K562 (cell line): Measurements from ENCODE around the gene FBXO36.

Experiments
- JUND ChIP-seq, 2 experiments: IDR thresholded peaks; 2 replicates in 1 of 2; 3 replicates in 1 of 2; pipeline ENCODE4 v1.6.1; 2011; ENCODE audit warnings: borderline replicate concordance in 2 of 2, low read depth in 2 of 2, low read length in 2 of 2, improper control_type of control experiment in 1 of 2, missing biosample characterization in 1 of 2, missing genetic modification characterization in 1 of 2, missing genetic modification reagents in 1 of 2
- KDM4B ChIP-seq, 2 experiments: fragments of 450-650 bp in 1 of 2; sonication (generic) in 1 of 2; IDR thresholded peaks; 2 replicates each; pipeline ENCODE4 v1.6.1; 2016 to 2017; ENCODE audit warnings: borderline replicate concordance in 2 of 2, antibody characterized with exemption in 1 of 2, low read depth in 1 of 2, mild to moderate bottlenecking in 1 of 2
- NFATC3 ChIP-seq: fragments of 450-650 bp; IDR thresholded peaks from 2 replicates; pipeline ENCODE4 v1.6.1; 2017; ENCODE audit warnings: mild to moderate bottlenecking
- NFIC ChIP-seq: fragments of 450-650 bp; IDR thresholded peaks from 2 replicates; pipeline ENCODE4 v1.6.1; 2017; ENCODE audit warnings: mild to moderate bottlenecking, inconsistent platforms
- SIRT6 ChIP-seq: IDR thresholded peaks from one replicate; pipeline ENCODE4 v1.6.1; 2012; ENCODE audit warnings: low read depth, mild to moderate bottlenecking, control low read depth, inconsistent platforms, low read length, moderate library complexity
- SP1 ChIP-seq: sonication (generic); formaldehyde crosslinking; IDR thresholded peaks from 2 replicates; pipeline ENCODE4 v1.8.1; 2022; ENCODE audit warnings: mild to moderate bottlenecking, missing genetic modification reagents
- SP2 ChIP-seq: IDR thresholded peaks from 2 replicates; pipeline ENCODE4 v1.6.1; 2011; ENCODE audit warnings: mild to moderate bottlenecking, low read depth, low read length, moderate library complexity; ENCODE audit not compliant: poor library complexity, severe bottlenecking; ENCODE audit errors: extremely low read depth
- ZKSCAN1 ChIP-seq: fragments of 150-350 bp; IDR thresholded peaks from 2 replicates; pipeline ENCODE4 v1.6.1; 2016; ENCODE audit warnings: low read depth, low read length
- TF ChIP-seq, protein P1 (sequence below), 3 experiments: IDR thresholded peaks in 2 of 3; conservative IDR thresholded peaks in 1 of 3; 2 replicates each; pipeline ENCODE4 v1.5.1; 2011 to 2012; ENCODE audit warnings: low read length in 3 of 3, mild to moderate bottlenecking in 3 of 3, control low read depth in 2 of 3, improper control_type of control experiment in 1 of 3, inconsistent platforms in 1 of 3, low read depth in 1 of 3, mixed read lengths in 1 of 3, moderate library complexity in 1 of 3; ENCODE audit not compliant: insufficient read depth in 2 of 3
- TF ChIP-seq, protein P2 (sequence below): sonication (generic); formaldehyde crosslinking; IDR thresholded peaks from 2 replicates; pipeline ENCODE4 v1.5.0; 2020; ENCODE audit warnings: missing genetic modification reagents

DNA sequence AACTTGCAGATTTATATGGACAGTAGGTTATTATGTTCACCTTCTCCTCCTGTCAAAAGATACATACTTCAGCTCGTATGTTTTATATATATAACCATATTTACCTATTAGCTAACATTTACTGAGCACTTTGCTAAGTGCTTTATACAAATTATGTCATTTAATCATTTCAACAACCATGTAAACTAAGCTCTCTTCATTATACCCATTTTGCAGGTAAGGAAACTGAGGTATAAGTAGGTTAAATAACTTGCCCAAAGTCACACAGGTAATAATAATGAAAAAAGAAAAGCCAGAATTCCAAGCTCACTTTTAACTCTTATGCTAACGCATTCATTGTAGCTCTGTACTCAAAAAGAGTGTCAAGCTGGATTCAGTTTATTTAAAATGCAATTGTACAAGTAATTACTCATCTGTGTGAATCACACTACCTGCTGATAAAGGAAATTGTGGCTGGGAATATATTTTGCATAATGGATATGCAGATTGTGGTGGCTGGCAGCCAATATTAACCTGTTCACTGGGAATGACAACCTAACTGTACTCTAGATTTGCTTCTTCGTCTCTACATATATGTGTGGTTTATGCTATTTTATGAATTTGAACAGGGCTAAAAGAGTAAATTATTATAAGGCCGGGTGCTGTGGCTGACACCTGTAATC is 125.8 kb downstream of the FBXO36 start:
- TF ChIP-seq SIRT6 (no peak), NFIC (no peak), NFATC3 (no peak), KDM4B (IDR thresholded peaks at IDR 0.05; ENCODE audit: borderline replicate concordance in 2 of 2, low read depth in 1 of 2) (no peak), SP2 (no peak), ZKSCAN1 (no peak), JUND (IDR thresholded peaks at IDR 0.05; ENCODE audit: borderline replicate concordance, low read depth, low read length) (no peak), JUND (tag; IDR thresholded peaks at IDR 0.05; ENCODE audit: borderline replicate concordance, low read depth, low read length) (no peak), SP1 (CRISPR knock-in tag) (no peak)
- TF ChIP-seq, protein P1, sequence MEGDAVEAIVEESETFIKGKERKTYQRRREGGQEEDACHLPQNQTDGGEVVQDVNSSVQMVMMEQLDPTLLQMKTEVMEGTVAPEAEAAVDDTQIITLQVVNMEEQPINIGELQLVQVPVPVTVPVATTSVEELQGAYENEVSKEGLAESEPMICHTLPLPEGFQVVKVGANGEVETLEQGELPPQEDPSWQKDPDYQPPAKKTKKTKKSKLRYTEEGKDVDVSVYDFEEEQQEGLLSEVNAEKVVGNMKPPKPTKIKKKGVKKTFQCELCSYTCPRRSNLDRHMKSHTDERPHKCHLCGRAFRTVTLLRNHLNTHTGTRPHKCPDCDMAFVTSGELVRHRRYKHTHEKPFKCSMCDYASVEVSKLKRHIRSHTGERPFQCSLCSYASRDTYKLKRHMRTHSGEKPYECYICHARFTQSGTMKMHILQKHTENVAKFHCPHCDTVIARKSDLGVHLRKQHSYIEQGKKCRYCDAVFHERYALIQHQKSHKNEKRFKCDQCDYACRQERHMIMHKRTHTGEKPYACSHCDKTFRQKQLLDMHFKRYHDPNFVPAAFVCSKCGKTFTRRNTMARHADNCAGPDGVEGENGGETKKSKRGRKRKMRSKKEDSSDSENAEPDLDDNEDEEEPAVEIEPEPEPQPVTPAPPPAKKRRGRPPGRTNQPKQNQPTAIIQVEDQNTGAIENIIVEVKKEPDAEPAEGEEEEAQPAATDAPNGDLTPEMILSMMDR (IDR thresholded peaks at IDR 0.05 in 2 of 3, conservative IDR thresholded peaks at IDR 0.05 in 1 of 3; ENCODE audit: insufficient read depth in 2 of 3, low read depth in 1 of 3, low read length in 3 of 3), result no peak
- TF ChIP-seq, protein P2, sequence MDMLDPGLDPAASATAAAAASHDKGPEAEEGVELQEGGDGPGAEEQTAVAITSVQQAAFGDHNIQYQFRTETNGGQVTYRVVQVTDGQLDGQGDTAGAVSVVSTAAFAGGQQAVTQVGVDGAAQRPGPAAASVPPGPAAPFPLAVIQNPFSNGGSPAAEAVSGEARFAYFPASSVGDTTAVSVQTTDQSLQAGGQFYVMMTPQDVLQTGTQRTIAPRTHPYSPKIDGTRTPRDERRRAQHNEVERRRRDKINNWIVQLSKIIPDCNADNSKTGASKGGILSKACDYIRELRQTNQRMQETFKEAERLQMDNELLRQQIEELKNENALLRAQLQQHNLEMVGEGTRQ, result no peak
